ENCODE results near the gene GLIS1.
A peak's percentile ranks its signal among the peaks of the same experiment; 100 is the strongest.

The GLIS1 gene

DNA sequence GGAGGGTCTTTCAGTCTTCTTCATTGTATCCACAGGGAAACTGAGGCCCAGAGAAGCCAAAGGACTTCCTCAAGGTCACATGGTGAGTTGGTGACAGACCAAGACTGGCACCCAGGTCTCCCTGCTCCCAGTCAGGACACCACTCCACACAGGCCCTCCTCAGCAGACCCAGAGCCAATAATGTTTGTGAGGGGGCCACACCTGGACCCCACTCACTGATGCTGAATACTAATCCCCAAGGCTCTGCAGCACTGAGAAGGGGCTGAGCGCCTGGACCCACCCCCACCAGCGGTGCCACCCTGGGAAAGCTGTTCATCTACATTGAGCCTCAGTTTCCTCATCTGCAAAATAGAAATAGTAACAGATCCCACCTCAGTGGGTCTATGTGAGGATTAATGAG lies 79.5 kb downstream of the GLIS1 start:
- Histone ChIP-seq H3K9me2 (replicated peaks; ENCODE audit: low read depth, low read length) (no peaks in the 10 kb centered on the region), H3K9ac (ENCODE audit: low read depth, low read length, poor library complexity, severe bottlenecking) (no peak overlapping the region), H3F3A (ENCODE audit: low read depth) (no peaks in the 10 kb centered on the region), H4K20me1 (ENCODE audit: insufficient read depth, low read length, poor library complexity, severe bottlenecking) (no peaks in the 10 kb centered on the region), H3K36me3 (ENCODE audit: insufficient read depth, low read length) (no peaks in the 10 kb centered on the region), H3K9me3 (ENCODE audit: insufficient read depth, low read depth, low read length) (no peaks in the 10 kb centered on the region), H3K79me2 (ENCODE audit: insufficient read depth, low read length) (no peaks in the 10 kb centered on the region), H2AFZ (ENCODE audit: low read length) (no peak overlapping the region), H3K4me1 (ENCODE audit: insufficient read depth, low read length, poor library complexity, severe bottlenecking) (peaks cover 36% of the 10 kb centered on the region), H3K4me2 (ENCODE audit: low read depth, low read length, poor library complexity, severe bottlenecking) (no peak overlapping the region), H3K27me3 (ENCODE audit: insufficient read depth, low read length, poor library complexity, severe bottlenecking) (no peaks in the 10 kb centered on the region), H3K4me3 (ENCODE audit: low read length, poor library complexity, severe bottlenecking) (no peak overlapping the region)
- no peak for TF ChIP-seq EZH2phosphoT487 (IDR thresholded peaks at IDR 0.05; ENCODE audit: borderline replicate concordance)
- TF ChIP-seq, protein P1, sequence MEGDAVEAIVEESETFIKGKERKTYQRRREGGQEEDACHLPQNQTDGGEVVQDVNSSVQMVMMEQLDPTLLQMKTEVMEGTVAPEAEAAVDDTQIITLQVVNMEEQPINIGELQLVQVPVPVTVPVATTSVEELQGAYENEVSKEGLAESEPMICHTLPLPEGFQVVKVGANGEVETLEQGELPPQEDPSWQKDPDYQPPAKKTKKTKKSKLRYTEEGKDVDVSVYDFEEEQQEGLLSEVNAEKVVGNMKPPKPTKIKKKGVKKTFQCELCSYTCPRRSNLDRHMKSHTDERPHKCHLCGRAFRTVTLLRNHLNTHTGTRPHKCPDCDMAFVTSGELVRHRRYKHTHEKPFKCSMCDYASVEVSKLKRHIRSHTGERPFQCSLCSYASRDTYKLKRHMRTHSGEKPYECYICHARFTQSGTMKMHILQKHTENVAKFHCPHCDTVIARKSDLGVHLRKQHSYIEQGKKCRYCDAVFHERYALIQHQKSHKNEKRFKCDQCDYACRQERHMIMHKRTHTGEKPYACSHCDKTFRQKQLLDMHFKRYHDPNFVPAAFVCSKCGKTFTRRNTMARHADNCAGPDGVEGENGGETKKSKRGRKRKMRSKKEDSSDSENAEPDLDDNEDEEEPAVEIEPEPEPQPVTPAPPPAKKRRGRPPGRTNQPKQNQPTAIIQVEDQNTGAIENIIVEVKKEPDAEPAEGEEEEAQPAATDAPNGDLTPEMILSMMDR (conservative IDR thresholded peaks at IDR 0.05; ENCODE audit: low read length), result no peak

DNA sequence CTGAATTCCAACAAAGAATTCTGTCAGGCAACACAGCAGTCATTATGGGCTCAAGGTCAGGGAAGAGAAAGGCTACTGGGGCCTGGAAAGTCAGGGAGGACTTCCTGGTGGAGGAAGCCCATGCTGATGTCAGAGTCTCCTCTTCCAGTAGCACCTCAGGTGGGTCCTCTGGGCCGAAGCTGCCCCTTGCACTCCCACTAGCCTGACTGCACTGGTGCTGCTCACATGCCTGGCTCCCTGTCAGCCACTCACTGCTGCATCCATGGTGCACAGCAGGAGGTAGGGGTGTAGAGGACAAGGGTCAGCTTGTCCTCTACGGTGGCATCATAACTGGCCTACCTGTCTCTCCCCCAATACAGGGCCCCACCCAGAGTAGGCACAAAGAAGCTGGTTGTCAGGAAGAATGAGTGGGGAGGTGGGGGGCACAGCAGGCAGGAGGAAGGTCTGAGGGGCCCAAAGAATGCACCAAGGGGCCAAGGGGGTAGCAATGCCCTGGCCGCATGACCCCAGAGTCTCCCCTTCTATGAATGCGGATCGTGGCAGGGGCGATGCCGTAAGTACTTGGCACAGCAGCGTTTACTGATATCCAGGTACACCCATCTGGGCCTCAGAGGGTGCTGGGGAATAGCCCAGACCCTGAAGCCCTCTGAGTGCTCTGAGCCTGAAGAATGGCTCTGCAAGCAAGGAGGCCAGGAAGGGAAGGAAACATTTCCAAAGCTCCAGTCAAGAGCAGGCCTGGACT lies 80.3 kb downstream of the GLIS1 start:
- Histone ChIP-seq H4K20me1 (ENCODE audit: insufficient read depth, low read length, poor library complexity, severe bottlenecking) (no peaks in the 10 kb centered on the region), H3K79me2 (ENCODE audit: insufficient read depth, low read length) (no peaks in the 10 kb centered on the region), H3K27me3 (ENCODE audit: insufficient read depth, low read length, poor library complexity, severe bottlenecking) (no peaks in the 10 kb centered on the region), H3K9me3 (ENCODE audit: insufficient read depth, low read depth, low read length) (no peaks in the 10 kb centered on the region), H3K4me3 (ENCODE audit: low read length, poor library complexity, severe bottlenecking) (no peak overlapping the region), H3K4me2 (ENCODE audit: low read depth, low read length, poor library complexity, severe bottlenecking) (no peak overlapping the region), H3K36me3 (ENCODE audit: insufficient read depth, low read length) (no peaks in the 10 kb centered on the region), H2AFZ (ENCODE audit: low read length) (no peak overlapping the region), H3F3A (ENCODE audit: low read depth) (no peaks in the 10 kb centered on the region), H3K4me1 (ENCODE audit: insufficient read depth, low read length, poor library complexity, severe bottlenecking) (peaks cover 37% of the 10 kb centered on the region), H3K9ac (ENCODE audit: low read depth, low read length, poor library complexity, severe bottlenecking) (no peak overlapping the region), H3K9me2 (replicated peaks; ENCODE audit: low read depth, low read length) (no peaks in the 10 kb centered on the region)
- TF ChIP-seq EZH2phosphoT487 (IDR thresholded peaks at IDR 0.05; ENCODE audit: borderline replicate concordance), result no peak
- TF ChIP-seq, protein P1 (conservative IDR thresholded peaks at IDR 0.05; ENCODE audit: low read length), result no peak

DNA sequence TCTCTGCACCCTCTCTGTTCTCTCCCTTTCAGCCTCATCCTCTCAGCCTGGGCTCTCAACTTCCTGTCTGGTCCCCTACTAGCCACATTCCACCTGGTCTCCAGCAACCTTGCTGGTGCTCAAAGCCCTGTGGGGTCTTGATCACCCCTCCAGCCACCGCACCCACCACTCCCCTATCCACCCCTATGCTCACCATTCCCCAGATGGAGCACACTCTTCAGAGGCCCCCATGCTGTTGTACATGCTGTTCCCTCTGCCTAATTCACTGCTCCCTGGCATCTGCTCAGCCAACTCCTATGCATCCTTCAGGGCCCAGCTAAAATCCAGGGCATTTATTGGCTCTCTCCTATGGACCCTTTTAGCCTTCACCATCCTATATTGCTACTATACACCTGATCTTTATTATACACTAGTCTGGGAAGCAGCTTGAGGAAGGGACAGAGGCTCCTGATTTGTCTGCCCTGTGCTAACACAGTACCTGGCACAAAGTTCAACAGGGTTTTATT lies 81.0 kb downstream of the GLIS1 start:
- TF ChIP-seq, protein P1 (conservative IDR thresholded peaks at IDR 0.05; ENCODE audit: low read length), result no peak
- no peak for TF ChIP-seq EZH2phosphoT487 (IDR thresholded peaks at IDR 0.05; ENCODE audit: borderline replicate concordance)
- Histone ChIP-seq H3K4me1 (ENCODE audit: insufficient read depth, low read length, poor library complexity, severe bottlenecking) (peaks cover 40% of the 10 kb centered on the region), H3K9me3 (ENCODE audit: insufficient read depth, low read depth, low read length) (no peaks in the 10 kb centered on the region), H3K9ac (ENCODE audit: low read depth, low read length, poor library complexity, severe bottlenecking) (peak overlapping the region; percentile 19), H3K36me3 (ENCODE audit: insufficient read depth, low read length) (no peaks in the 10 kb centered on the region), H3K4me2 (ENCODE audit: low read depth, low read length, poor library complexity, severe bottlenecking) (peak overlapping the region; percentile 59), H3K79me2 (ENCODE audit: insufficient read depth, low read length) (no peaks in the 10 kb centered on the region), H4K20me1 (ENCODE audit: insufficient read depth, low read length, poor library complexity, severe bottlenecking) (no peaks in the 10 kb centered on the region), H3K4me3 (ENCODE audit: low read length, poor library complexity, severe bottlenecking) (no peak overlapping the region), H3K9me2 (replicated peaks; ENCODE audit: low read depth, low read length) (no peaks in the 10 kb centered on the region), H2AFZ (ENCODE audit: low read length) (no peak overlapping the region), H3K27me3 (ENCODE audit: insufficient read depth, low read length, poor library complexity, severe bottlenecking) (no peaks in the 10 kb centered on the region), H3F3A (ENCODE audit: low read depth) (no peaks in the 10 kb centered on the region)
